HG03025 (cell line): ENCODE results near the gene LIN7B.

Experiments
- ATAC-seq: cut with Tn5 transposase; IDR thresholded peaks from one replicate; pipeline ENCODE4 v1.9.1; 2021; ENCODE audit warnings: mild to moderate bottlenecking, moderate library complexity; ENCODE audit not compliant: unreplicated experiment, low FRiP score

LIN7B gene

GRCh38 chr19:49094505-49095482 lies 19.4 kb upstream of the LIN7B start:
- ATAC-seq = no peak

- no peak for ATAC-seq
Observed at GRCh38 chr19:49097453-49098288, 16.5 kb upstream of the LIN7B start.

- no peak for ATAC-seq
Observed at GRCh38 chr19:49098795-49099194, 15.4 kb upstream of the LIN7B start.

GRCh38 chr19:49101160-49101559 lies 13.0 kb upstream of the LIN7B start:
- no peak for ATAC-seq

- no peak for ATAC-seq
Observed at GRCh38 chr19:49102303-49102702, 11.9 kb upstream of the LIN7B start.

- ATAC-seq = no peak
Observed at GRCh38 chr19:49103331-49104085, 10.7 kb upstream of the LIN7B start.

GRCh38 chr19:49104229-49104864 lies 9.8 kb upstream of the LIN7B start:
- no peak for ATAC-seq

GRCh38 chr19:49106648-49107135 lies 7.5 kb upstream of the LIN7B start:
- ATAC-seq = no peak

- no peak for ATAC-seq
Observed at GRCh38 chr19:49107625-49108459, 6.3 kb upstream of the LIN7B start.

GRCh38 chr19:49109051-49109450 lies 5.1 kb upstream of the LIN7B start:
- no peak for ATAC-seq

- ATAC-seq = no peak
Observed at GRCh38 chr19:49109569-49110233, 4.5 kb upstream of the LIN7B start.

- no peak for ATAC-seq
Observed at GRCh38 chr19:49110567-49110966, 3.6 kb upstream of the LIN7B start.

- ATAC-seq = no peak
Observed at GRCh38 chr19:49111218-49111998, 2.8 kb upstream of the LIN7B start.

GRCh38 chr19:49114630-49115363 lies 627 bp downstream of the LIN7B start:
- ATAC-seq = no peak

- ATAC-seq = no peak
Observed at GRCh38 chr19:49116544-49116943, 2.4 kb downstream of the LIN7B start.

GRCh38 chr19:49117677-49118564 lies 3.8 kb downstream of the LIN7B start:
- no peak for ATAC-seq
